H1 (cell line): ENCODE results near the gene SEMA7A. TPM values are rescaled to one million over a fixed set of nuclear protein-coding genes. Genes with fewer than 3 reads are reported as not detected.

ENCODE experiments used
- CTCF ChIA-PET: fragments of 300-600 bp; sonication (Branson Sonifier 250); formaldehyde crosslinking; loops from one replicate; lab custom pipeline; 2021; ENCODE audit not compliant: partially characterized antibody; lab: Charles Lee
- POLR2A ChIA-PET: fragments of 300-600 bp; sonication (Branson Sonifier 250); formaldehyde crosslinking; loops from one replicate; lab custom pipeline; 2021; ENCODE audit warnings: inconsistent platforms; ENCODE audit not compliant: partially characterized antibody; lab: Charles Lee
- DNase-seq, 2 experiments: peaks; one replicate each; pipeline versions ENCODE4 v3.0.0 to v3.0.0-alpha.2; 2010 to 2022; ENCODE audit warnings: low spot score in 2 of 2, low read depth in 1 of 2, mixed read lengths in 1 of 2
- FAIRE-seq: peaks from 2 replicates; lab custom pipeline; 2011; peaks lifted over from hg19 to GRCh38; lab: Jason Lieb, UNC
- H2AFZ ChIP-seq: 2 replicates; pipeline ENCODE4 v1.8.1; 2012; ENCODE audit warnings: low read length, inconsistent platforms
- H2AK5ac ChIP-seq: 2 replicates; pipeline ENCODE4 v1.6.1; 2013; ENCODE audit warnings: low read depth, low read length
- H2BK120ac ChIP-seq: replicated peaks from 2 replicates; pipeline ENCODE3; 2013; ENCODE audit warnings: low read depth, low read length, inconsistent platforms
- H2BK12ac ChIP-seq: 2 replicates; pipeline ENCODE4 v1.6.1; 2013; ENCODE audit warnings: low read depth, low read length
- H2BK15ac ChIP-seq: 2 replicates; pipeline ENCODE4 v1.6.1; 2013; ENCODE audit warnings: low read length
- H2BK20ac ChIP-seq: 2 replicates; pipeline ENCODE4 v1.6.1; 2013; ENCODE audit warnings: low read length
- H2BK5ac ChIP-seq: 2 replicates; pipeline ENCODE4 v1.6.1; 2013; ENCODE audit warnings: low read depth, low read length
- H3K14ac ChIP-seq: 2 replicates; pipeline ENCODE4 v1.6.1; 2013; ENCODE audit warnings: inconsistent platforms; ENCODE audit not compliant: insufficient read length
- H3K18ac ChIP-seq: 2 replicates; pipeline ENCODE4 v1.6.1; 2013; ENCODE audit warnings: low read length; ENCODE audit errors: extremely low read depth
- H3K23ac ChIP-seq: 2 replicates; pipeline ENCODE4 v1.6.1; 2013; ENCODE audit warnings: inconsistent platforms; ENCODE audit not compliant: insufficient read length
- H3K23me2 ChIP-seq: 2 replicates; pipeline ENCODE4 v1.6.1; 2013; ENCODE audit warnings: low read depth, low read length
- H3K27ac ChIP-seq: 2 replicates; pipeline ENCODE4 v1.6.1; 2011; ENCODE audit warnings: low read depth, low read length, inconsistent platforms
- H3K27me3 ChIP-seq, 4 experiments: replicated peaks in 1 of 4; 1 replicate in 1 of 4; 2 replicates in 3 of 4; pipeline versions ENCODE4 v1.6.1 to v1.8.1; 2011 to 2013; ENCODE audit warnings: low read length in 3 of 4, mild to moderate bottlenecking in 3 of 4, inconsistent platforms in 2 of 4, mixed read lengths in 2 of 4, moderate library complexity in 1 of 4; ENCODE audit not compliant: control insufficient read depth in 3 of 4, insufficient read depth in 3 of 4; ENCODE audit errors: extremely low read depth in 1 of 4
- H3K36me3 ChIP-seq, 4 experiments: 2 replicates each; pipeline versions ENCODE4 v1.6.1 to v1.8.1; 2011 to 2013; ENCODE audit warnings: mild to moderate bottlenecking in 4 of 4, low read length in 3 of 4, moderate library complexity in 2 of 4, control low read depth in 1 of 4, inconsistent platforms in 1 of 4; ENCODE audit not compliant: insufficient read depth in 4 of 4, control insufficient read depth in 2 of 4
- H3K4ac ChIP-seq: replicated peaks from 2 replicates; pipeline ENCODE3; 2013; ENCODE audit warnings: low read length, low read depth, mixed read lengths, inconsistent platforms; ENCODE audit not compliant: insufficient read length
- H3K4me1 ChIP-seq, 4 experiments: replicated peaks in 1 of 4; 1 replicate in 1 of 4; 2 replicates in 3 of 4; pipeline versions ENCODE4 v1.6.1 to v1.8.1; 2011 to 2013; ENCODE audit warnings: low read length in 3 of 4, inconsistent platforms in 2 of 4, mixed read lengths in 1 of 4; ENCODE audit not compliant: insufficient read depth in 4 of 4, control insufficient read depth in 3 of 4
- H3K4me2 ChIP-seq, 2 experiments: 2 replicates each; pipeline versions ENCODE4 v1.6.1 to v1.8.1; 2011 to 2013; ENCODE audit warnings: low read depth in 2 of 2, low read length in 2 of 2, control low read depth in 1 of 2, inconsistent platforms in 1 of 2, mild to moderate bottlenecking in 1 of 2; ENCODE audit not compliant: insufficient read depth in 1 of 2
- H3K4me3 ChIP-seq, 4 experiments: fragments of 200-600, 300-600 bp in 1 of 4; sonication (generic), shearing (Covaris generic), sonication (Bioruptor Twin) in 1 of 4; 2 replicates each; pipeline versions ENCODE4 v1.5.1 to v1.8.1; 2011 to 2016; ENCODE audit warnings: low read length in 4 of 4, low read depth in 3 of 4, control low read depth in 2 of 4, inconsistent platforms in 2 of 4, mild to moderate bottlenecking in 2 of 4, mixed read lengths in 1 of 4, moderate library complexity in 1 of 4; ENCODE audit not compliant: insufficient read depth in 2 of 4; ENCODE audit errors: extremely low read depth in 1 of 4
- H3K56ac ChIP-seq: replicated peaks from 2 replicates; pipeline ENCODE3; 2013; ENCODE audit warnings: low read depth, mild to moderate bottlenecking, mixed read lengths, low read length, inconsistent platforms; ENCODE audit not compliant: insufficient read length
- H3K79me1 ChIP-seq: 2 replicates; pipeline ENCODE4 v1.6.1; 2013; ENCODE audit warnings: low read depth, low read length, control low read depth
- H3K79me2 ChIP-seq, 2 experiments: 2 replicates each; pipeline versions ENCODE4 v1.6.1 to v1.8.1; 2012 to 2013; ENCODE audit warnings: low read length in 2 of 2, mild to moderate bottlenecking in 2 of 2, inconsistent platforms in 1 of 2; ENCODE audit not compliant: insufficient read depth in 2 of 2, control insufficient read depth in 1 of 2
- H3K9ac ChIP-seq, 4 experiments: replicated peaks in 1 of 4; 1 replicate in 1 of 4; 2 replicates in 3 of 4; pipeline versions ENCODE4 v1.6.1 to v1.8.1; 2011 to 2013; ENCODE audit warnings: low read depth in 3 of 4, low read length in 3 of 4, control low read depth in 2 of 4, mild to moderate bottlenecking in 2 of 4, moderate library complexity in 2 of 4, inconsistent platforms in 1 of 4; ENCODE audit errors: extremely low read depth in 1 of 4
- H3K9me3 ChIP-seq, 2 experiments: 2 replicates each; pipeline versions ENCODE4 v1.6.1 to v1.8.1; 2012 to 2013; ENCODE audit warnings: mild to moderate bottlenecking in 2 of 2, moderate library complexity in 2 of 2, control low read depth in 1 of 2, inconsistent platforms in 1 of 2, low read depth in 1 of 2, low read length in 1 of 2, mixed read lengths in 1 of 2; ENCODE audit not compliant: insufficient read depth in 2 of 2
- H4K20me1 ChIP-seq, 2 experiments: replicated peaks in 1 of 2; 2 replicates each; pipeline versions ENCODE3 to v1.8.1; 2011 to 2013; ENCODE audit warnings: inconsistent platforms in 2 of 2, low read length in 2 of 2, mild to moderate bottlenecking in 1 of 2; ENCODE audit not compliant: insufficient read depth in 2 of 2, control insufficient read depth in 1 of 2
- H4K5ac ChIP-seq: 2 replicates; pipeline ENCODE4 v1.6.1; 2013; ENCODE audit warnings: low read length, low read depth, mixed read lengths, inconsistent platforms; ENCODE audit not compliant: insufficient read length
- H4K8ac ChIP-seq: 2 replicates; pipeline ENCODE4 v1.8.0; 2013; ENCODE audit warnings: mild to moderate bottlenecking, moderate library complexity, low read length, inconsistent platforms; ENCODE audit not compliant: insufficient read depth; ENCODE audit errors: extremely low read depth
- H4K91ac ChIP-seq: replicated peaks from 2 replicates; pipeline ENCODE3; 2013; ENCODE audit warnings: low read length, mixed read lengths, inconsistent platforms; ENCODE audit not compliant: insufficient read length
- CBX5 ChIP-seq: fragments of 300-800, 300-1000 bp; sonication (generic); IDR thresholded peaks from 2 replicates; pipeline ENCODE4 v1.7.1; 2016; ENCODE audit warnings: antibody characterized with exemption, low read length, low read depth
- CBX8 ChIP-seq: fragments of 300-800, 300-1000 bp; sonication (generic); IDR thresholded peaks from 2 replicates; pipeline ENCODE4 v1.7.1; 2016; ENCODE audit warnings: low read depth, low read length, borderline replicate concordance
- CEBPB ChIP-seq: IDR thresholded peaks from 2 replicates; pipeline ENCODE4 v1.6.1; 2012; ENCODE audit warnings: low read depth, low read length
- CTCF ChIP-seq, 3 experiments: IDR thresholded peaks; 1 replicate in 2 of 3; 2 replicates in 1 of 3; pipeline versions ENCODE4 v1.5.1 to v1.6.1; 2011; ENCODE audit warnings: low read length in 3 of 3, mild to moderate bottlenecking in 3 of 3, inconsistent platforms in 2 of 3, low read depth in 1 of 3, moderate library complexity in 1 of 3; ENCODE audit not compliant: insufficient read depth in 1 of 3; ENCODE audit errors: control extremely low read depth in 1 of 3
- FOSL1 ChIP-seq: IDR thresholded peaks from 2 replicates; pipeline ENCODE4 v1.6.1; 2011; ENCODE audit warnings: mild to moderate bottlenecking, low read depth, low read length, moderate library complexity; ENCODE audit not compliant: insufficient read depth
- NRF1 ChIP-seq: IDR thresholded peaks from 2 replicates; pipeline ENCODE4 v1.6.1; 2011; ENCODE audit warnings: mild to moderate bottlenecking, low read depth, low read length, improper control_type of control experiment
- POLR2AphosphoS5 ChIP-seq: IDR thresholded peaks from 2 replicates; pipeline ENCODE4 v1.6.1; 2011; ENCODE audit warnings: low read depth, low read length
- RAD21 ChIP-seq, 2 experiments: IDR thresholded peaks in 1 of 2; conservative IDR thresholded peaks in 1 of 2; 2 replicates each; pipeline ENCODE4 v1.6.1; 2011; ENCODE audit warnings: low read depth in 2 of 2, low read length in 2 of 2, improper control_type of control experiment in 1 of 2, inconsistent platforms in 1 of 2, mild to moderate bottlenecking in 1 of 2, moderate library complexity in 1 of 2
- SP1 ChIP-seq: IDR thresholded peaks from 2 replicates; pipeline ENCODE4 v1.6.1; 2011; ENCODE audit warnings: low read depth, low read length
- WGBS, 2 experiments: shearing (Covaris generic) in 1 of 2; methylation state at CpG; one replicate each; pipeline versions ENCODE4 v1.1.6 to v1.1.7; 2013 to 2015; ENCODE audit warnings: low lambda C conversion rate in 2 of 2, mixed read lengths in 2 of 2, inconsistent platforms in 1 of 2, low coverage in 1 of 2, missing lambda C conversion rate in 1 of 2; ENCODE audit not compliant: insufficient replicate concordance in 2 of 2, insufficient coverage in 1 of 2, insufficient read length in 1 of 2; ENCODE audit errors: extremely low coverage in 1 of 2, missing lambda C conversion rate in 1 of 2; 5-methylcytosine and 5-hydroxymethylcytosine counted together
- polyA plus RNA-seq, 7 experiments: library from polyadenylated mRNA; depleted of rRNA in 3 of 7; stranded (reverse) in 5 of 7; unstranded in 2 of 7; fragments of >200 nt in 5 of 7; fragments of 200-250 nt in 2 of 7; gene quantifications; 1 replicate in 5 of 7; 2 replicates in 1 of 7; 4 replicates in 1 of 7; pipeline versions ENCODE4 v1.2.1 to v1.2.3, GENCODE V29; 2011 to 2013; ENCODE audit warnings: missing spikeins in 2 of 7, mixed read lengths in 2 of 7
- total RNA-seq: library from RNA; stranded (reverse); fragmentation: NEBNext Ultra II Directional; extraction: Animal tissue kit (Norgen Biotek cat#: 25700); gene quantifications from 2 replicates; pipeline ENCODE4 v1.2.1, GENCODE V29; 2021

The SEMA7A gene
- total and polyA plus RNA-seq, 2 of the 8 experiments (the other 6 are each of a cell fraction or from before 2014, with no cell fraction given), result 10.7 to 15.0 TPM

GRCh38 chr15:74397239-74398068 is 36.3 kb downstream of the SEMA7A start:
- H3K4me1 ChIP-seq, result peaks cover 0 to 10% (median 7%) of the 10 kb centered on the region in 4 experiments; a peak in 4 of 7 replicates
- 0 out of 2 replicates have a peak overlapping the region, but pooled peaks have one; percentile 29 for H2BK15ac ChIP-seq
- peak overlapping the region; percentile 70 for H4K91ac ChIP-seq
- no peaks in the 10 kb centered on the region; the same call in 1 of the 2 replicates for H3K23me2 ChIP-seq
- no peaks in the 10 kb centered on the region for H3K27me3 ChIP-seq
- CTCF ChIA-PET, result interaction anchor here (1.2 to 36.8 kb wide), 2 partner anchors 10 to 39 kb away, joined by 3 to 1311 read pairs; partner anchors contain the start of gene SEMA7A
- H3K4me2 ChIP-seq, result no peak overlapping the region
- H2AK5ac ChIP-seq, result peak overlapping the region; percentile 9; the same call in 1 of the 2 replicates
- FAIRE-seq, result no peak
- H2BK20ac ChIP-seq, result no peak overlapping the region
- no peak overlapping the region for H3K9ac ChIP-seq
- no peak overlapping the region for H2BK120ac ChIP-seq
- H4K8ac ChIP-seq, result no peak overlapping the region
- H3K79me2 ChIP-seq, result no peaks in the 10 kb centered on the region
- no peaks in the 10 kb centered on the region for H3K79me1 ChIP-seq
- H4K5ac ChIP-seq, result no peak overlapping the region
- no peak overlapping the region for H3K14ac ChIP-seq
- POLR2A ChIA-PET, result interaction anchor here (0.6 kb wide), 1 partner anchor 140 kb away, joined by 3 read pairs; no protein-coding TSS in a partner anchor
- H2BK12ac ChIP-seq, result peak overlapping the region; percentile 50; the same call in 1 of the 2 replicates
- DNase-seq, result no peak
- H3K4me3 ChIP-seq, result no peak overlapping the region
- H3K9me3 ChIP-seq, result no peaks in the 10 kb centered on the region
- no peaks in the 10 kb centered on the region for H4K20me1 ChIP-seq
- H3K23ac ChIP-seq, result no peak overlapping the region
- H3K56ac ChIP-seq, result no peak overlapping the region
- H3K36me3 ChIP-seq, result no peaks in the 10 kb centered on the region
- H3K18ac ChIP-seq, result no peak overlapping the region
- H2AFZ ChIP-seq, result no peak overlapping the region
- 85% methylated on average over 3 of the region's 6 CpGs; no CpG with 5 or more reads in 1 of the 2 experiments for WGBS, 2 experiments
- no peak overlapping the region for H2BK5ac ChIP-seq
- no peak overlapping the region for H3K4ac ChIP-seq
- H3K27ac ChIP-seq, result no peak overlapping the region
- TF ChIP-seq CBX5, result no peak
- no peak for TF ChIP-seq POLR2AphosphoS5
- TF ChIP-seq SP1, result no peak
- TF ChIP-seq FOSL1, result no peak
- no peak for TF ChIP-seq CBX8
- no peak for TF ChIP-seq NRF1
- no peak for TF ChIP-seq CEBPB
- no peak for TF ChIP-seq RAD21 (IDR thresholded peaks at IDR 0.05 in 1 of 2, conservative IDR thresholded peaks at IDR 0.05 in 1 of 2; ENCODE audit: low read depth in 2 of 2, low read length in 2 of 2)
- no peak for TF ChIP-seq CTCF (IDR thresholded peaks at IDR 0.05; ENCODE audit: control extremely low read depth in 1 of 3, insufficient read depth in 1 of 3, low read depth in 1 of 3, low read length in 3 of 3)
